GF-D8 (cell line): Measurements from ENCODE around the gene CDCA7.
"Not testable (repeated sequence)": the region's sequence is repeated elsewhere in the genome, so short reads cannot be mapped to it uniquely, and the experiment has no call there.

Experiments used
- DNase-seq: peaks from one replicate; lab custom pipeline; 2025; lab: John Stamatoyannopoulos, UW

CDCA7 gene

GRCh38 chr2:173402405-173402974 is 47.8 kb downstream of the CDCA7 start:
- DNase-seq, result peak; percentile 21

GRCh38 chr2:173404841-173405750 is 50.4 kb downstream of the CDCA7 start:
- no peak for DNase-seq

- DNase-seq, result no peak
Observed at GRCh38 chr2:173407176-173407575, 52.5 kb downstream of the CDCA7 start.

GRCh38 chr2:173407646-173408045 is 53.0 kb downstream of the CDCA7 start:
- no peak for DNase-seq

GRCh38 chr2:173410579-173410978 is 55.9 kb downstream of the CDCA7 start:
- no peak for DNase-seq

- no peak for DNase-seq
Observed at GRCh38 chr2:173412628-173413027, 58.0 kb downstream of the CDCA7 start.

- no peak for DNase-seq
Observed at GRCh38 chr2:173414823-173415322, 60.2 kb downstream of the CDCA7 start.

GRCh38 chr2:173415431-173416381 is 61.0 kb downstream of the CDCA7 start:
- DNase-seq, result no peak

GRCh38 chr2:173416415-173417152 is 61.9 kb downstream of the CDCA7 start:
- DNase-seq, result not testable (repeated sequence)

- no peak for DNase-seq
Observed at GRCh38 chr2:173417341-173417740, 62.7 kb downstream of the CDCA7 start.

GRCh38 chr2:173417802-173418201 is 63.1 kb downstream of the CDCA7 start:
- DNase-seq, result no peak
